Neural crest cell (in vitro differentiated cells): Measurements from ENCODE around the gene BRD3. TPM values are rescaled to one million over a fixed set of nuclear protein-coding genes. Genes with fewer than 3 reads are reported as not detected.

Source experiments
- DNase-seq: peaks from one replicate; pipeline ENCODE4 v3.0.0; 2021; ENCODE audit warnings: low read depth, mixed read lengths, low spot score
- H3K27ac Mint-ChIP-seq: one replicate; pipeline ENCODE4 v1.8.0; 2021; ENCODE audit warnings: mild to moderate bottlenecking, mixed read lengths; ENCODE audit not compliant: unreplicated experiment
- H3K27me3 Mint-ChIP-seq: 2 replicates; pipeline ENCODE4 v1.8.0; 2021; ENCODE audit warnings: low read depth, mild to moderate bottlenecking, mixed read lengths
- H3K36me3 Mint-ChIP-seq: 2 replicates; pipeline ENCODE4 v1.8.0; 2021; ENCODE audit warnings: low read depth, mild to moderate bottlenecking, mixed read lengths
- H3K4me1 Mint-ChIP-seq: 2 replicates; pipeline ENCODE4 v1.8.0; 2021; ENCODE audit warnings: mixed read lengths
- H3K4me3 Mint-ChIP-seq: one replicate; pipeline ENCODE4 v1.8.0; 2021; ENCODE audit warnings: mild to moderate bottlenecking, mixed read lengths
- H3K9me3 Mint-ChIP-seq: 2 replicates; pipeline ENCODE4 v1.8.0; 2021; ENCODE audit warnings: mixed read lengths
- CTCF ChIP-seq: fragments of 200-600 bp; sonication (generic); conservative IDR thresholded peaks from 2 replicates; pipeline ENCODE4 v1.5.0; 2021; ENCODE audit warnings: antibody characterized with exemption, mild to moderate bottlenecking
- total RNA-seq: library from RNA; stranded (reverse); gene quantifications from 2 replicates; pipeline ENCODE4 v1.2.1, GENCODE V29; 2021

BRD3 gene
- total RNA-seq, 1 donor from 2014 or later, result 73.2 TPM

GRCh38 chr9:134036130-134036529 lies 31.7 kb downstream of the BRD3 start:
- TF ChIP-seq CTCF, result no peak
- H3K36me3 Mint-ChIP-seq, result peaks cover 49% of the 10 kb centered on the region
- H3K4me1 Mint-ChIP-seq, result peaks cover under 1% of the 10 kb centered on the region
- peaks cover 6% of the 10 kb centered on the region for H3K9me3 Mint-ChIP-seq
- H3K27me3 Mint-ChIP-seq, result no peaks in the 10 kb centered on the region
- no peak overlapping the region for H3K27ac Mint-ChIP-seq
- no peak overlapping the region for H3K4me3 Mint-ChIP-seq
- no peak for DNase-seq

- Mint-ChIP-seq H3K27me3 (no peaks in the 10 kb centered on the region), H3K4me1 (peaks cover 8% of the 10 kb centered on the region), H3K27ac (no peak overlapping the region), H3K9me3 (peaks cover 6% of the 10 kb centered on the region), H3K4me3 (no peak overlapping the region), H3K36me3 (peaks cover 48% of the 10 kb centered on the region)
- no peak for TF ChIP-seq CTCF
- no peak for DNase-seq
Observed at GRCh38 chr9:134035041-134036039, 32.5 kb downstream of the BRD3 start.

GRCh38 chr9:134034215-134035040 lies 33.4 kb downstream of the BRD3 start:
- no peak for TF ChIP-seq CTCF
- peaks cover 38% of the 10 kb centered on the region for H3K36me3 Mint-ChIP-seq
- H3K9me3 Mint-ChIP-seq, result peaks cover 6% of the 10 kb centered on the region
- no peak overlapping the region for H3K27ac Mint-ChIP-seq
- peaks cover 9% of the 10 kb centered on the region for H3K4me1 Mint-ChIP-seq
- DNase-seq, result no peak
- no peak overlapping the region for H3K4me3 Mint-ChIP-seq
- H3K27me3 Mint-ChIP-seq, result no peaks in the 10 kb centered on the region

GRCh38 chr9:134033516-134034214 lies 34.2 kb downstream of the BRD3 start:
- no peak for TF ChIP-seq CTCF
- H3K36me3 Mint-ChIP-seq, result peaks cover 31% of the 10 kb centered on the region
- peaks cover 9% of the 10 kb centered on the region for H3K4me1 Mint-ChIP-seq

More at GRCh38 chr9:134033516-134034214, 34.2 kb downstream of the BRD3 start:
- Mint-ChIP-seq H3K27ac (no peak overlapping the region), H3K27me3 (no peaks in the 10 kb centered on the region), H3K4me3 (no peak overlapping the region), H3K9me3 (peaks cover 2% of the 10 kb centered on the region)
- DNase-seq, result no peak
